ENCODE data around the gene CDK3.
A peak's percentile ranks its signal among the peaks of the same experiment; 100 is the strongest.

Gene CDK3

GRCh38 chr17:75991396-75991795 is 9.3 kb upstream of the CDK3 start:
- DNase-seq (ENCODE audit: low spot score): no peak

GRCh38 chr17:75994802-75995370 is 5.8 kb upstream of the CDK3 start:
- DNase-seq (ENCODE audit: low spot score): no peak

DNA sequence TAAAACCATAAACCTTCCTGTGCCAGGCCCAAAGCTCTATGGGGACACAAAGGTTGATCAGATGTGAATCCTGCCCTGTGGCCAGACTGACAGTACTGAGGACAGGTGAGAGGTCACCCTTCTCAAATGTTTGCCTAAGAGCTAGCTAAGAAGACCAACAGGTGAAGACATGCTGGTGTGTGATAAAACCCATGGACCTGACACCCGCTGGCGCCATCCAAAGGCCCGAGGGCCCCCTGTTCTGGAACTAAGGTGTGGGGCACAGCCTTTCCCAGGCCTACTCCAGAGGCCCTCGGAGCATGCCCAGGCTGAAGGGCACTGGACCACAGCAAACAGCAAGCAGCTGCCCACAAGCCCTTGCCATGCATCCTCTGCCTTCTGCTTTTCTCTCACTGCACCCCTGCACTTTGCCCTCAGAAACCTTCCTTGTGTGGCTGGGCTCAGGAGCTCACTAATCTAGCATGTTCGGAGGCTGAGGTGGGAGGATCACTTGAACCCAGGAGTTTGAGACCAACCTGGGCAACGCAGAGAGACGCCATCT is 5.2 kb upstream of the CDK3 start:
- no peak for DNase-seq (ENCODE audit: low spot score)

DNA sequence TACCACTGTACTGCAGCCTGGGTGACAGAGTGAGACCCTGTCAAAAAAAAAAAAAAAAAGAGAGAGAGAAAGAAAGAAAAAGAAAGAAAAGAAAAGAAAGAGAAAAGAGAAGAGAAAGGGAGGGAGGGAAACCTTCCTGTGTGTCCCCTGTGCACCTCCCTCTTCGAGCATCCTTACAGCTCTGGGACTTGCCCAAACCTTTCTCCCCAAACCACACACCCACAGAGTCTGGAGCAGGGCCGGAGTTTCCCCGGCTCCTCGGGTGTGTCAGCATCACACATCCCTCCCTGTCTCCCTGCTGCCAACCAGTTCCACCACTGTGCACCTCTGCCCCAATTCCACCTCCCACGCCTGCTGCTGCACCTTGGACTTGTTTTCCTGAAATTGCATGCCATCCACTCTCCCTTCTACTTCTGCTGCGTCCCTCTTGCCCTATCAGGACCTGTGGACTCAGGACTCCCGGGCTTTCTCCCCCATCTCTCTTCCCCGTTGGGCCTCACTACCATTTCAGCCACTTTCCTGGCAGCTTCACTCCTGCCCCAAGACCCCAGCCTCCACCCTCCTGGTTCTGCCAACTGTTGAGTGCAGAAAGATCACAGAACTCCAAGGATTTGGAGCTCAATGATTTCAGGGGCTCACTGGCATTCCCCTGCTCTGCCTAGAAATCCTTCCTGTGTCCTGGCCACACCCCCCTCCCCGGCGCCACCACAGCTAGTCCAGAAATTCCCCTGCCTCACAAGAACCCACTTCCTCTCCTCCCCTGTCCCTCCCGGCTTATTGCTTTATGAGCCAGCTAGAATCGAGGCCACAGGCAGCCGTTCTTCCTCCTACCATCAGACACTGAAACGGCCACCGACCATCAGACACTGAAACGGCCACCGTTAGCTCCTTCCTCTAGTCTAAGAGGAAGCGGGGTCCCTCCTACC is 3.7 kb upstream of the CDK3 start:
- DNase-seq (ENCODE audit: low spot score): no peak

DNA sequence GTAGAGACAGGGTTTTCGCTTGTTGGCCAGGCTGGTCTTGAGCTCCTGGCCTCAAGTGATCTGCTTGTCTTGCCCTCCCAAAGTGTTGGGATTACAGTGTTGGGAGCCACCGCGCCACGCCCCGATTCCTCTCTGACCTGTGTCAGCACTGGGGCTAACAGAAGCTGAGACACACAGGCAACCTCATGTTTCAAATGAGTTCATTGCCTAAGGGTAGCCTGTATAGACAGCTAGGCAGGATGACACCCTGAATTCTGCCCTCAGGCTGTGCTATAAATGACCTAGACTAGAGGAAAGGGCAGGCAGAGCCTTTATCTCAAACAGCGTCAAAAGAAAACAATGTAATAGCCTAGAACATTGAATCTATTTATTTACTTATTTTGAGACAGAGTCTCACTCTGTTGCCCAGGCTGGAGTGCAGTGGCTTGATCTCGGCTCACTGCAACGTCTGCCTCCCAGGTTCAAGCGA is 2.3 kb upstream of the CDK3 start:
- DNase-seq (ENCODE audit: low spot score): no peak

- peak; percentile 71 for DNase-seq (ENCODE audit: low spot score)
These were observed 470 bp upstream of the CDK3 start for GRCh38 chr17:76000016-76000754.

GRCh38 chr17:76002100-76002499 is 1.4 kb downstream of the CDK3 start:
- DNase-seq (ENCODE audit: low spot score): no peak

DNA sequence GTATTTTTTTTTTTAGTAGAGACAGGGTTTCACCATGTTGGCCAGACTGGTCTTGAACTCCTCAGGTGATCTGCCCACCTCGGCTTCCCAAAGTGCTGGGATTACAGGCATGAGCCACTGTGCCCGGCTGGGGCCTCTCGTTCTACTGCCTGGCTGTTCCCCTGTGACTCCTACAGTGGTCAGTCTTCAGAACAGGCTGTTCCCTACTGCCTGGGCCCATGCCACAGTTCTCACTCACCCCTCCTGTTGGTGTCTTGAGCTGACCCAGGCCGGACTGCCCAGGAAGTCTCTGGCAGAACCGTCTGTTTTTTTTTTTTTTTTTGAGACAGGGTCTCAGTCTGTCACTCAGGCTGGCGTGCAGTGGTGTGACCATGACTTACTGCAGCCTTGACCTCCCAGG is 3.3 kb downstream of the CDK3 start:
- DNase-seq (ENCODE audit: low spot score): no peak

GRCh38 chr17:76004750-76005262 is 4.2 kb downstream of the CDK3 start:
- no peak for DNase-seq (ENCODE audit: low spot score)

GRCh38 chr17:76005263-76006149 is 4.9 kb downstream of the CDK3 start:
- DNase-seq (ENCODE audit: low spot score): peak; percentile 70

DNA sequence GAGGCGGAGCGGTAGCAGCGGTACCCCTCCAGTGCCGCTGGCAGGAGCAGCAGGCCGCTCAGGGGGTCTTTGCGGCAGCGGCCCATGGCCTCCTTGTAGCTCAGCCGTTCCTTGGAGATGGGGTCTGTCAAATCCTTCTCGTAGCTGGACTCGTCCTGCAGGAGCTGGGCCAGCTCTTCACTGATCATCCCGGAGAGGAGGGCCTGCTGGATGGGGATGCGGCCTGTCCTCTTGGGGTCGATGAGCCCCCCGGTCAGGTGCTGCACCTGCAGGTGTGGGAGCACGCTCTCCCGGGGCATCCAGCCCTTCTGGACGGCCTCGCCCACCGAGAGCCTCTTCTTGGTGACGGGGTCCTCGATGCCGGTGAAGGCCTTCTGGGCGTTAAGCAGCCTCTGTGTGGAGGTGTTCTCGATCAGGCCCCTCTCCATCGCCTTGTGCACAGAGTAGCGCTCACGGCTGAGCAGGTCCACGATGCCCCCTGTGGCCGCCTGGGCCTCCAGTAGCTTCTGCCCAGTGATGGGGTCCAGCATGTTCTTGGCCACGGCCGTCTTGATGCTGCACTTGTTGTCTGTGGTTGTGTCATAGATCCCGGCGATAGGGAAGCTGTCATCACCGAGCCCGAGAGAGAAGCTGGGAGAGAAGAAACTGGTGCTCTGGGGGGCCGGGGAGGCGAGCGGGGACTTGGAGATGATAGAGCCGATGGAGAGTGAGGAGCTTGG is 6.6 kb downstream of the CDK3 start:
- DNase-seq (ENCODE audit: low spot score): no peak

DNA sequence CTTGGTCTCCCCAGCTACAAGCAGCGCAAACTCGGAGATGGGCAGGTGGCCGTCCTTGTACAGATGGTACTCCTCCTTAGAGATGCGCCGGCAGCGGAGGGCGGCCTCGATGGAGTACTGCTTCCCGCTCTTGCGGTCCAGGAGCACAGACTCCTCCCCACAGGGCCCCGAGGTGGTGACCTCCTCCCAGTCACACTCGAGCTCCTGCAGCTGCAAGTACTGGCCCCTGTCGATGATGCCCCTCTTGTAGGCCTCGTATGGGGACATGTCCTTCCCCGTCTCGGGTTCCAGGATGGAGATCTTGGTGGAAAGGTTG is 7.2 kb downstream of the CDK3 start:
- no peak for DNase-seq (ENCODE audit: low spot score)

DNA sequence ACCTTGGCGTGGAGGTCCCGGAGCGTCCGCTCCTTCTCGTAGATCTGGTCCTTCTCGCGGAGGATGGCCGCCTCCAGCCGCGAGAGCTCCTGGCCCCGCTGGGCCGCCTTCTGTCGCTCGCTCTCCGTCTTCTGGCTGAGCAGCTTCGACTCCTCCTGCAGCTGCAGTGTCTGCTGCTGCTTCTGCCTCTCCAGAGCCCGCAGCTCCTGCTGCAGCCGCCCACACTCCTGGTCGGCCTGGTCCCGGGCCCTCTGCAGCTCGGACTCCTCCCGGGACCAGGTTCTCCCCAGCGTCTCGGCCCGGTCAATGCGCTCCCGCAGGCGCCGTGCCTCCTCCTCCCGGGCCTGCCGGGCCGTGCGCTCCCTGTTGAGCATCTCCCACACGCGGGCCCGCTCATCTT is 7.6 kb downstream of the CDK3 start:
- no peak for DNase-seq (ENCODE audit: low spot score)

GRCh38 chr17:76008630-76009425 is 8.2 kb downstream of the CDK3 start:
- no peak for DNase-seq (ENCODE audit: low spot score)

GRCh38 chr17:76009447-76009846 is 8.8 kb downstream of the CDK3 start:
- DNase-seq (ENCODE audit: low spot score): no peak

DNA sequence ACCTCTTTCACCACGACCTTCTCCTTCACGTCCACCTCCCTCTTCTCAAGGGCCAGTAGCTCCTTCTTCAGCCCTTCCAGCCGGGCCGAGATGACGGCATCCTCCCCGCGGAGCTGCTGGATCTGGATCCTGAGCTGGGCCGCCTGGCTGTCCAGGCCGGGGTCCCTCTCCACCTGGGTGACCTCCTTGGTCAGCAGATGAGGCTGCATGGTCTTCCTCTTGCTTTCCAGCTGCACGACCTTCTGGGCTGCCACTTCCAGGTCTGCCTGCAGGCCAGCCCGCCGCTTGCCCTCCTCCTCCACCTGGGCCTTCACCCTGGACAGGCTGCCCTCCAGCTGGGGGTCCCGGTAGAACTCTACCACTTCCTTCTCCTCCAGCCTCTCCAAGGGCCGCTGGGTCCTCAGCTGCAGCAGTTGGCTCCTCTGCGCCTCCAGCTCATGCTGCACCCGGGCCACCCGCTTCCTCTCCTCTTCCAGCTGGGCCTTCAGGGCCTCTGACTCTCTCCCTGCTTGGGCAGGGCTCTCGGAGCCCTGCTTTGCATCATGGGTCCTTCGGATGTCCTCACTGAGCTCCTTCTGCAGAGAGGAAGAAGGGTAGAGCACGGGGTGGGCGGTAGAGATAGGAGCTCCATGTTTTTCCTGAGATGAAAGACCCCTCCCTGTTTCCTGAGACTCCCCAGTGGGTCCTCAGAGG is 9.5 kb downstream of the CDK3 start:
- DNase-seq (ENCODE audit: low spot score): no peak

- DNase-seq (ENCODE audit: low spot score): no peak
These were observed 11.3 kb downstream of the CDK3 start for GRCh38 chr17:76011951-76012350.

GRCh38 chr17:76013377-76013932 is 12.8 kb downstream of the CDK3 start:
- DNase-seq (ENCODE audit: low spot score): no peak
